ENCODE results near the gene PGPEP1.
"Not testable (repeated sequence)": the region's sequence is repeated elsewhere in the genome, so short reads cannot be mapped to it uniquely, and the experiment has no call there.

The PGPEP1 gene

DNA sequence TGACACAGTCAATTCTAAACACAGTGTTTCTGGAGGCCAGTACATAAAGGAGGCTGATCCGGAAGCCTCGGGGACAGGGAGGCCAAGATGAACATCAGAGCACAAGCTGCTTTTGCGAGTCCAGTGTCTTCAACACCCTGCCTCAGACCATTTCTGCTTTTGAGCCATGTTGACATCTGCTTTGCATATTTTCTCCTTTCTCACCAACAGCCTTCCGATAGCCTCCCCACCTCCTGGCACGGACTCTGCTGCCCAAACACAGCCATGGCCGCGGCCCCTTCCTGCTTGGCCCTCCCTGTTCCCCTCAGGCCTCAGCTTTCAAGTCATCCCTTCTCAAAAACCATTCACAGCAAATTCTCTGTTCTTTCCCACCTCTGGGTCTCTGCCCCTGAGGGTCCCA lies 53.4 kb downstream of the PGPEP1 start:
- DNase-seq, result no peak

DNA sequence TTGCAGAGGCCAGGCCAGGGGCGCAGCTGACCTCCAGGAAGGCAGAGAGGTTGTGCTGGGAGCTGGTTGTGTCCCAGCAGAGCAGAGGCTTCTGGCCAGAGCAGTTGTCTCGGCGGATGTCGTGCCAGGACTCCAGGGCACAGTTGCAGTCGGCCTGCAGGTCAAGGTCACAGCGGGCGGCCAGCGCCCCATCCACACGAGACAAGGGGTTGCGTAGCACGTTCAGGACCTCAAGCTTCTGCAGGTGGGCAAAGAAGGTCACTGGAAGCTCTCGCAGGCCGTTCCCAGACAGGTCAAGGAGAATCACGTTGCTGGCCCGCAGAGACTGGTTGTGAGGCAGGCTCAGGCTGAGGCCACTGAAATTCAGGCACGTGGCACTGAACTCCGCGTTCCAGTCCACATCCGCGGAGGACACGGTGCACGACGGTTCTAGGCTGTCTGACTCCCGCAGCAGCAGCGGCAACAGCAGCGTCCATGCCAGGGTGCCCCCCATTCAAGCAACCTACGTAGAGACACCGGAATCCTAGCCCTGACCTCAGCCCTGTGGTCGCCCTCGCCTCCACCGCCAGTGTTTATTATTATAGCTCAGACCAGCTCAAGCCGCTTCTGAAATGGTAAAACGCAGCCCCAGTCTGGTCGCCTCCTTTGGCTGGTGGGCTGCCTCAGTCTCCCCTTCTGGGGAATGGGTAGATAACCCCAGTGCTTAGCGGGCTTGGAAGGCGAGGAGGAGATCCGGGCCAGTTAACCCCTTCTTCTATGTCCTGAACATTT lies 56.3 kb downstream of the PGPEP1 start:
- DNase-seq, result no peak

DNA sequence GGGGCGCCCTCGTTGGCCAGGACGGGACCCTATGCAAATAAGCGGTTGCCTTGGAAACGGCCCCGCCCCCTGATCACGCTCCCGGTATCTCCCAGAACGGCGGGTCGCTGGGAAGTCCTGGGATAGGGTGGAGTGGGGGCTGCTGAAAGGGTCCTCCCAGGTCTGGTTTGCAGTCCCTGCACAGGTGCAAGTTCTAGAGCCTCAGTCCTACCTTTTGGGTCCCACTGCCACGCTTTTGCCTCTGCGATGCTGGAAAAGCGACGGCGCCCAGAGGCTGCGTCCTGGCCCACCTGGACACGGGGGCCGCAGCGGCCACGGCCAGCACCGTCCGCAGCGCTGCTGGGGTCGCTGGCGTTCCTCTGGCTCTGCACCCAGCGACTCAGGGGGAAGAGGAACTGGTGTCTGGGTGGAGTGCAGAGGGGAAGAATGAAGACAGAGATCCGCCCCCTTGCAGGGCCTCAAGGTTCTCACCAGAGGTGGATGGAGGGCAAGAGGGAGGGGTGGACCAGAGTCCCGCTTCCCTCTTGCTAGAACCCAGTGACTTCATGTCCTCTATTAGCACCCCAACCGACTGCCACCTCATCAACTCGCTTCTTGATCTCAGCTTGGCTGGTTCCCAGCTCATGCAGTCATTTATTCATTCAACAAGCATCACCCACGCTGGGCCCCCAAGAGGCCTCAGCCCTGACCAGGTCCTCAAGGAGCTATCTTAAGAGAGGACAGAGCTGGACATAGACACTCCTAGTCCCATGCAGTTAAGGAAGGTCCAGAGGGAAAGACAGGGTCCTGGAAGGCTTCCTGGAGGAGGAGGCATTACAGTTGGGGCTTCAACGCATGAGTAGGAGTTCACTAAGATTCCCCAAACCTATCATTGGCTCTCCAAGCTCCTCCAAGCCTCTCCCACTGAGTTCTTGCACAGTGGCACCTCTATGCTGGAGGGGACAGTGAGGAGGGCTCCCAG lies 57.1 kb downstream of the PGPEP1 start, which contains the start of gene LRRC25:
LRRC25 (minus strand) TSS at position 381 of the 961 bp plus-strand sequence. CDS start 659 bp downstream, outside the sequence.
- peak; percentile 34 for DNase-seq

DNA sequence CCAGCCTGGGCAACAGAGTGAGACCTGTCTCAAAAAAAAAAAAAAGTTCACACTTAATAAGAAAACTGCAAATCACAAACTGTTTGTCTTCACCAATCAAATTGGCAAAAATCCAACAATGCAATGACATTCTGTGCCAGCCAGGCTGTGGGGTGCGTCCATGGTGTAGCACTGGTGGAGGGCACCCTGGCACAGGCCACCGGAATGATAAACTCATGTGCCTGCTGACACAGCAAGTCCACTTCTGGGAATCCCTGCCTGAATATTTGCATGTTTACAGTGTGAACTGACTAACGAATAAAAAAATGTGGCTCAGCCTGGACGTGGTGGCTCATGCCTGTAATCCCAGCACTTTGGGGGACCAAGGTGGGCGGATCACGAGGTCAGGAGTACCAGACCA lies 58.6 kb downstream of the PGPEP1 start:
- DNase-seq, result peak; percentile 91

DNA sequence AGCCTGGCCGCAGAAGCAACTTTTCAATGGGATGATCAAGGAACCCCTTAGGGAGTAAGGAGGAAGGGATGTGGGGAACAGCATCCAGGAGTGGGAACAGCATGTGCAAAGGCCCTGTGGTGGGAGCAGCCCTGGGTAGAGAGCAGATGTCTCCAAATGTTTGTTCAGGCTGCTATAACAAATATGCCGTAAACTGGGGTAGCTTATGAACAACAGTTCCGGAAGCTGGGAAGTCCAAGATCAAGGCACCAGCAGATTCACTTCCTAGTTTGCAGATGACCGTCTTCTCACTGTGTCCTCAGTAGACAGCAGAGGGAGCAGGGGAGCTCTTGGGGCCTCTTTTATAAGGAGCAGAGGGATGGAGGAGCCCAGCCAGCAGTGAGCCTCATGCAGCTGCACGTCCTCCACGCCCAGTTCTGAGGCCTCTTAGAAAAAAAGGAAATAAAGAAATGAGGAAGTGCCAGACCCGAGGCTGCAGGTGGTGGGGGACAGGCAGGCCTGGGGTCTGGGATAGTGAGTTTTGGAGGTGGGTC lies 61.2 kb downstream of the PGPEP1 start:
- DNase-seq, result peak; percentile 91

DNA sequence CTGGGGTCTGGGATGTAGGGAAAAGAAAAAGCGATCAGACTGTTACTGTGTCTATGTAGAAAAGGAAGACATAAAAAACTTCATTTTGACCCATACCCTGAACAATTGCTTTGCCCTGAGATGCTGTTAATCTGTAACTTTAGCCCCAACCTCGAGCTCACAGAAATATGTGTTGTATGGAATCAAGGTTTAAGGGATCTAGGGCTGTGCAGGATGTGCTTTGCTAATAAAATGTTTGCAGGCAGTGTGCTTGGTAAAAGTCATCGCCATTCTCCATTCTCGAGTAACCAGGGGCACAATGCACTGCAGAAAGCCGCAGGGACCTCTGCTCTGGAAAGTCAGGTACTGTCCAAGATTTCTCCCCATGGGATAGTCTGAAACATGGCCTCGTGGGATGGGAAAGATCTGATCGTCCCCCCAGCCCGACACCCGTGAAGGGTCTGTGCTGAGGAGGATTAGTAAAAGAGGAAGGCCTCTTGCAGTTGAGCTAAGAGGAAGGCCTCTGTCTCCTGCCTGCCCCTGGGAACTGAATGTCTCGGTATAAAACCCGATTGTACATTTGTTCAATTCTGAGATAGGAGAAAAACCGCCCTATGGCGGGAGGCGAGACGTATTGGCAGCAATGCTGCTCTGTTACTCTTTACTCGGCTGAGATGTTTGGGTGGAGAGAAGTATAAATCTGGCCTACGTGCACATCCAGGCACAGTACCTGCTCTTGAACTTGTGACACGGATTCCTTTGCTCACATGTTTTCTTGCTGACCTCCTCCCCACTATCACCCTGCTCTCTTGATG lies 62.3 kb downstream of the PGPEP1 start:
- DNase-seq, result not testable (repeated sequence)

DNA sequence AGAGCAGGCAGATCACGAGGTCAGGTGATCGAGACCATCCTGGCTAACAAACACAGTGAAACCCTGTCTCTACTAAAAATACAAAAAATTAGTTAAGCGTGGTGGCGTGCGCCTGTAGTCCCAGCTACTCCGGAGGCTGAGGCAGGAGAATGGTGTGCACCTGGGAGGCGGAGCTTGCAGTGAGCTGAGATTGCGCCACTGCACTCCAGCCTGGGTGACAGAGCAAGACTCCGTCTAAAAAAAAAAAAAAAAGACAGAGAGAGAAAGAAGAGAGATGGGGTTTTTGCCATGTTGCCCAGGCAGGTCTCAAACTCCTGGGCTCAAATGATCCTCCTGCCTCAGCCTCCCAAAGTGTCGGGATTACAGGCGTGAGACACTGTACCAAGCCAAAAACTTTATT lies 65.4 kb downstream of the PGPEP1 start:
- DNase-seq, result not testable (repeated sequence)

DNA sequence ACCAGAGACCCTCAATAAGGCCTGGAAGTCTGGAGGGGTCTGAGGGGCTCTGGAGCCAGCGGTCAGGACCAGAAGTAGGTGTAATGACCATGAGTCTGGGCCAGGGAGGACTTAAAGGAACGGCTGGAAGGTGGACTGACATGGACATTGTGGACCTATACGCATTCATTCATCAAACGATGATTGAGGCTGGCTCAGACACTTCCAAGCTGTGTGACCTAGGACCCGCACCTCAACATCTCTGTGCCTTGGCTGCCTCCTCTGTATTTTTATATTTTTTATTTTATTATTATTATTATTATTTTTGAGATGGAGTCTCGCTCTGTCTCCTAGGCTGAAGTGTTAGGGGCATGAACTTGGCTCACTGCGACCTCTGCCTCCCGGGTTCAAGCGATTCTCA lies 66.4 kb downstream of the PGPEP1 start:
- DNase-seq, result no peak

DNA sequence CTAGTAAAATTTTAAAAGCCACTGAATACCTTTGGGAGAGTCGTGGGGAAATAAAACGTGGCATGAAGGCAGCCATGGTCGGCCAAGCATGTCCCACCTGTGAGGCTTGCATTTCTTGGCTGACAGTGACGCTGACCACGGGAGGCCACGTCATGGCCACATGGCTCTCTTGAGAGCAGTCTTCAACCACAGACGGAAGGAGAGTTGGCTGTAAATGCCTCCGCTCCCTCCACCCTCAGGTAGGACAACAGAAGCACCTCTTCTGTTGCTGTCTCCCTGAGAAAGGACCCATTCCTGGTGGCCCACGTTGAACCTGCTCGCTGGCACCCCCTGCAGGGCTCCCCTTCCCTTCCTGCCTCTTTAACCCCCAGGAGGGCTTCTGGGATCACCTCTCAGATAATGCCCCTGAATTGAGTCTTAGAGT lies 67.7 kb downstream of the PGPEP1 start:
- DNase-seq, result peak; percentile 66

DNA sequence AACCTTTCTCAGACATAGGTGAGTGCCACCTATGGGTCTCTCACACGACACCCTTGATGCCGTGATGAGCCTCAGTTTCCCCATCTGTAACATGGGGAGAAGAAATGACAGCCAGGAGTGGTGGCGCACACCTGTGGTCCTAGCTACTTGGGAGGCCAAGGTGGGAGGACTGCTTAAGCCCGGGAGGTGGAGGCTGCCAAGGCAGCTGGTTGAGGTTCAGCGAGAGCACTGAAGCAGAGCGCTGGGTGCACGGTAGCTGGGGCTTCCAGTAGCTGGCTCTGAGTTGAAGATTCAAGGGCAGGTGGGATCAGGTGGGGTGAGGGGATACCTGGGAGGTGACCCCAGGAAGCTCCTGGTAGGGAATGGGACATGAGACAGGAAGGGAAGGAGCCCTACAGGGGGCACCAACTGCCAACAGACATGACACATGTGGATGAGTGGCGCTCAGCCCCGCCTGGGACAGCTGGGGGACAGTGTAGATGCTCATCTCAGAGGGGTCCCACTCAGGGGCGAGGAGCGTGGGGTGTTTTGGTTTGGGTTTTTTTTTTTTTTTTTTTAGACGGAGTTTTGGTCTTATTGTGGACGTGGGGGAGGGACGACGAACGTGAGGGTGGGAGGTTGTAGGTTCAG lies 72.3 kb downstream of the PGPEP1 start:
- DNase-seq, result no peak

DNA sequence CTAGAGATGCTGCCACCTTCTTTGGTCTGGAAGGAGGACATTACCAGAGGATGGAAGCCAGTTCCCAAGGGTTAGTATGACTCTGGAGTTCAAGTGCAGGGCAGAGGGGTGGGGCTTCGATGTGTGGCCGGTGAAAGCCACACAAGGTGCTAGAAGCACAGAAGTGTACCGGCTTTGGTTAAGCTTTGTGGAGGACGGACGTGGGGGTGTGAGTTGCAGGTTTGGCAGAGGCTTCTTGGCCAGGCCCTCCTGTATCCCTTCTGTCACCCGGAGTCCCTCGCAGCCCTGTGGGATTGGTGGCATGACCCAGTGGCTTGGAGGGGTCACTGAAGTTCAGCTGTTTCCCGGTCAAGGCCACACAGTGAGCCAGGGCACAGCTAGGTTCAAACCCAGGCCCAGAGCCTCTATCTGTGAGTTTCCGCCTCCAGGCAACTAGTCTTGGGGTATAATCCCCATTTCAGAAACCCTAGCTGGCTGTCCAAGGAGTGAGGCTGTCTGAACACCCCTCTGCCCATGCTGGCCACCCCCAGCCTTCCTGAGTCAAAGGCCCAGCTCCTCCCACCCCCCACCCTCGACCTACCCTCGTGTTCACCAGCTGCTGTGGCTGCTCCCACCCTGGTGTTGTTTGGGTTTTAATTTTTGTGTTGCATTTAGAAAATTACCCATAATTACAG lies 74.2 kb downstream of the PGPEP1 start:
- DNase-seq, result peak; percentile 42

DNA sequence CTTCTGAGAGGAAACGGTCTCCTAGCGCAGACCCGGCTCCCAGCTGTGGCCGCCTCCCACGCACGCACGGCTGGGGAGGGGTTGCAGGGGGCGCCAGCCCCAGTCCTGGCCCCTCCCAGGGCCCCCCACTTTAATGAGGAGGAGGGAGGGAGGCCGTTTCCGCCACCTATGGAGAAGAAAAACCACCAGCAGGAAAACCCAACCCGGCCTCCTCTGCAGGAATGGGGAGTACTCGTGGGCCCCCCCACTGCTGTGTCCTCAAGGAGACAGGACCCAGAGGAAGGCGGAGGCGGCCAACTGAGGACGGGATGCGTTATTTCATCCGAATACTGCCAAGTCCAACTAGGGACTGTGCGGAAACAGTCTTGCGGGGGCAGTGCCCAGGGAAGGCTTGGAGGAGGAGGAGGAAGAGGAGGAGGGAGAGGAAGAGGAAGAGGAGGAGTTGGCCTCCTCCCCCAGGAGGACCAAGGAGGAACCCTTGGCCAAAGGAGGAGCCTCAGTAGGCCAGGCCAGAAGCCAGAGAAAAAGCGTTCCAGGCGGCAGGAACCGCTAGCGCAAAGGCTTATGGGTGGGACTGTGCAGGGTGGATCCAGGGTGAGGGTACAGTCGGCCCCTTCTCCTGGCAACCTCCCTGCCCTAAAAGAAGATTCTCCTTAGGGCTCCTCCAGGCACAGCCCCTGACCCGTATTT lies 74.9 kb downstream of the PGPEP1 start:
- peak; percentile 85 for DNase-seq

DNA sequence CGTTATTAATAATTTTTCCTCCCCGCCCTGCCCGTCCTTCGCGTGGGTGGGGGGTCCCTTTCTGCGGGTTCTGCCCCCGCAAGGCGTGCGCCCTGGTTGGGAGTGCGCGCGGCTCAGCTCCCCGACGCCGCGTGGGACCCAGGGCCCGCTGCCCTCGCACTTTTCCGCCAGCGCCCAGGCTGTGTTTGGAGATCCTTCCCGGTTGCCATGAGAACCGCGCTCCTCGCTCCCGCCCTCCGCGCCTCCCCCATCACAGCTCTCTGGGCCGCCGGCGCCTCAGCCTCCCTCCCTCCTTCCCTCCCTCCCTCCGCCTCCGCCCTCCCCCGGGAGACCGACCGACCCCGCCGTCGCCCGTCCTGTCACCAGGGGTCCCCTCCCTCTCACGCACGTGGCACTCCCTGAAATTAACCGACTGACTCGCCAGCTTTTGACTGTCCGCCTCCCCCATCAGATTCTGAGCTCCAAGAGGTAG lies 76.4 kb downstream of the PGPEP1 start:
- peak; percentile 88 for DNase-seq

DNA sequence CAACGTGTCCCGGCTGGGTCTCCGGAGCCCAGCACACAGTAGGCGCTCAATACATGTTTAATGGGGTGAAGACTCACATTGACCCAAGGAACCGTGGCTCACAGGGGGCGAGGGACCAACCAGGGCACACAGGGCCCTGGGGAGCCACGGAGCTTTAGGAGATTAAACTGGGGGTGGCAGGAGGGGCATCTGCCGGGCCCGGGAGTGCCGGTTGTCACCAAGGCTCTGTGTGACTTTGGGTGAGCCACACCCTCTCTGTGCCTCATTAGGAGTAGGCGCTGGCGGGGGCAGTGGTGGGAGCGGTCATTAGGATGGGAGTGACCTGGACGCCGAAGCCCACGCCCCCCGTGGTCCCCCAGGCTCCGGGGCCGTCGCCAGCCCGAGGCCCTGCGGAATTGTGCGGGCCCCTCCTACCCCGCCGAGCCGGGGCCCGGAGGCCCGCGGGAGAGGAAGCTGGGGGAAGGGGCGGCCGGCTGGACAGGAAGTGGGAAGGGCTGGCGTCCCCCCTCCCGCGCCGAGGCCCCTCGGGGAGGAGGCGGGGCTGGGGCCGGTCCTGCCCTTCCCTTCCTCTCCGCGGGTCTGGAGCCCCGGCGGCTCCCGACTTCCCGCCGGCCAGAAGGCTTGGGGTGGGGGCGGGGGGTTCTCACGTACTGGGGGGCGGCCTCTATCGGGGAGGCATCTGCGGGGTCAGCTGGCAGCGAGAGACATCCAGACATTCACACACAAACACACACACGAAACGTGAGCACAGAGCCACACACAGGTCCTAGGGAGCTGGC lies 77.0 kb downstream of the PGPEP1 start:
- peak; percentile 86 for DNase-seq

DNA sequence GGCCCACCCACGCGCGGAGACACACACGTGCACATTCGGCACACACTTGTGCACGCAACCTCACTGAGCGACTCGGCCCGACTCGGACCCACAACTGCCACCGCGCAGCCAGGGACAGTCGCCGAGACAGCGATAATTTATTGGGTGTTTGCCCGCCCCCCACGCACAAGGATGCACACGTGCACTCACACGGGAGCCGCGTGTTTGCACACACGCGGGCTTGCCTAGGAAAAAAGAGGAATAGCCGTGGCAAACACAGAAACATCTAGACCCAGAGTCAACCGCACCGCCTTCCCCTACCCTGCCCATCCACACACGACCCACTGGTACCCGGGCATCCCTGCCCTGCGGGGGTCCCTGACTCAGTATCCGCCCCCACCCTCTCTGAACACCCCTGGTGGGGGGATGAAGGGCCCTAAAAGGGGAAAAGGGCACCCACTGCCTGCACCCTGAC lies 77.7 kb downstream of the PGPEP1 start:
- no peak for DNase-seq

DNA sequence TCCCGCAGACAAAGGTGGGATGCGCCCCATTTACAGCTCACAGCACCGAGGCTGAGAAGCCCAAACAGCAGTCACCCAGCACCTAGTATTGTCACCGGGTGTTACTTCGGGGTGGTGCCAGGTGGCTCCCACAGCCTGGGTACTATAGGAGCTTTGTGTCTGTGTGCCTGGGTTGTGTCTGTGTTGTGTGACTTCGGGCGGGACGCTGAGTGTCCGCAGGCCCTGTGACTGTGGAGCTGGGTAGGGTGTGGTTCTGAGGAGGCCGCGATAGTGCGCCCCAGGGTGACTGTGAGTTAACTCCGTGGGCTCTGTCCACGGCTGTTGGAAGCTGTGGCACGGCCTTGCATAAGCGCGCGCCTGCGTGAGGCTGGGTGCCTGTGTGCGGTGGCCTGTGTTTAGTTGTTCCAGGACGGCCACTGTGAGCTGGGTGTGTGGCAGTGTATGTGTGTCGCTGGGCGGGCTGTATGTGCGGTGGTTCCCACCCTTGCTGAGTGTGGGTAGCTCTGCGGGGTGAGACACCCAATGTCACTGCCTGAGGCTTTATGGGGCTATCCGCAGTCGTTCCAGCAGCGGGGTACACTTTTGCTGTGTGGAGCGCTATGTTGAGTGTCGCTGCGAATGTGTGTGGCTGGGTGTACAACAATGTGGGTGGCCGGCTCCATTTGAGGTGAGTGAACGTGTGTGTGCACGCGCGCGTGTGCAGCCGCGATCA lies 78.2 kb downstream of the PGPEP1 start:
- DNase-seq, result peak; percentile 77

DNA sequence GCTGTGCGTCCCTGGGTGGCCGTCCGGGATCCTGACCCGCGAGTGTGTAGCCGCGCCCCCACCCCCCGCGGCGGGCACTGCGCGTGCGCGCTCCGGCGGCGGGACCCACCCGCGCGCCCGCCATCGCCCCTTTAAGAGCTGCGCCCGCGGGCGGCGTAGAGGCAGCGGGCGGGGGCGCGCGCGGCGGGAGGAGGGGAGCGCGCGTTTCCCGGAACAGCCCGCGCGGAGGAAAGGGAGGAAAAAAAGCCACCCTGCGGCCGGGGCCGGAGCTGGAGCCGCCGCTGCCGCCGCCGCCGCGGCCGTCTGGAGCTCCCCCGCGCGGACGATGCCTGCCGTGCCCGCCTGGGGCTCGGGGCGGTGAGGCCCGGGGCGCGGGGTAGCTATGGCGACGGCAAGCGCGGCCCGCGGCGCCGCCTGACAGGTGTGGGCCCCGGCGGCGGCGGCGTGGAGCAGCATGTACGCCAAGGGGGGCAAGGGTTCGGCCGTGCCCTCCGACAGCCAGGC lies 78.8 kb downstream of the PGPEP1 start, which contains the start of gene SSBP4:
SSBP4 (plus strand) TSS at position 204 of the 504 bp plus-strand sequence; CDS start at position 455, 251 bp downstream.
- peak; percentile 86 for DNase-seq

All from hematopoietic multipotent progenitor cell treated with erythropoietin and hydrocortisone succinate and interleukin-3 and kit ligand, for 8 days (in vitro differentiated cells).